Measurements from ENCODE around the gene MIS18A.
"Not testable (repeated sequence)": the region's sequence is repeated elsewhere in the genome, so short reads cannot be mapped to it uniquely, and the experiment has no call there.

The MIS18A gene

GRCh38 chr21:32303385-32303784 lies 24.5 kb upstream of the MIS18A start:
- no peak for DNase-seq

DNA sequence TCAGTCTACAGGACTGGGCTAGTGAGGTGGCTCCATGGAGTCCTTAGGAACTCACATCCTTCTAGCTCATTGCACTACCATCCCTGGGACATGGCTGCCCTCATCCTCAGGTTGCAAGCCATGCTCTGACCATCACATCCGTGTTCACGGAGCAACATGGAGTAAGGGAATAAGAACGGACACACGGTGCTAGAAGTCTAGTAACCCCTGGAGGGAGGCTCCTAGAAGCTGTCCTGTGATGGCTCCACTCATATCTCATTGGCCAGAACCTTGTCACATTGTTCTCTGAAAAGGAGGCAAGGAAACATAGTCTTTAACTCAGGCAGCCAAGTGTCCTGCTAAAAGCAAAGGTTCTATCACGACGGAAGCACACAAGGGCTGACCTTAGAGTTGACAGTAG lies 23.7 kb upstream of the MIS18A start:
- no peak for DNase-seq

DNA sequence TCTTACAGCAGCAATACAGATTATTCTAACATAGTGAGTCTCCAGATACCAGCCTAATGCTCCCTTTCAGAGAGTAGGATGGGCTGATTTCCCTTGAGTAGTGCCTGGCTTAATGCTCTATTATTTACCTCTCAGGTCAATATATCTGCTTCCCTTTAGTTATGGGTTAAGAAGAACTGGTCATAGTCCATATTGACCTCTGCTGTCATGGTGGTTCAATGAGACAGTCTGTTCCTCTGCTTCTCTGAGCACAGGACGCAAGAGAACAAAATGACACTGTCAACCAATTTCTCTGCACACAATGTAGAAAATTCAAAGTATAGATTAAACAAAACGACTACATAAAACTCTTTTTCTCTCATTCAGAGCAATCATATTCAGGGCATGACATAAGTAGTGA lies 22.7 kb upstream of the MIS18A start:
- DNase-seq, result no peak

- DNase-seq, result no peak
These were observed 21.4 kb upstream of the MIS18A start for GRCh38 chr21:32300117-32300681.

- no peak for DNase-seq
These were observed 20.8 kb upstream of the MIS18A start for GRCh38 chr21:32299695-32300094.

DNA sequence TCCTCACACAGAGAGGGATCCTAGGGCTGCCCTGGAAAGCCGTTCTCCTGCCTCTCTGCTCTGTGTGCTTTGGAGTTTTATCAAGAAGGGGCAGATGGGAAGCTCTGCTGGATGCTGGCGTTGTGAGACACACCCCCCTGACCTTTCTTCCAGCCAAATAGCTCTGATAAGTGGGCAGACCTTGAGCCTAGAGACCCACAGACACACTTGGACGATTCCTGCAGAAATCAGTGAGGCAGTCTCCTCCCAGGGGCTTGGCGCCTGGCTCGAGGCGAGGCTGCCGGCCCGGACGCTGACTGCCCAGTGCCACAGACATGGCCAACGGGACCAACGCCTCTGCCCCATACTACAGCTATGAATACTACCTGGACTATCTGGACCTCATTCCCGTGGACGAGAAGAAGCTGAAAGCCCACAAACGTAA lies 19.8 kb upstream of the MIS18A start, which contains the start of gene MRAP:
Gene MRAP (plus strand): TSS at position 198 of the 424 bp plus-strand sequence. CDS start 117 bp downstream, at position 315.
- no peak for DNase-seq

- DNase-seq, result no peak
These were observed 19.3 kb upstream of the MIS18A start for GRCh38 chr21:32298148-32298559.

DNA sequence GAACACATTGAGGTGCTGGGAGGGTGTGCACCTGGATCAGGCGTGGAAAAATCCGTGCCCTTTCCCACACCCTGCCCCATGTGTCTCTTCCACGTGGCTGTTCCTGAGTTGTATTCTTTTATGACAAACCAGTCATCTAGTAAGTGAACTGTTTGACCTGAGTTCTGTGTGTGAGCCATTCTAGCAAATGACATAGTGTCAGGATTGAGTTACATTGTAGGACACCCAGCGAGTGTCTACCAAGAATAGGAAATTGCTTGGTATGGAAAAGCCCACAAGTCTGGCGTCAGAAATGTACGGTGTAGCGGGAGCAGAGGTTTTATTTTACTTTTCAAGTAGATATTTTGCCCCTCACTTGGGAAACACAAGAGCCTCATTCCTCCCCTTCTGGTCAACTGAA lies 18.6 kb upstream of the MIS18A start:
- no peak for DNase-seq

DNA sequence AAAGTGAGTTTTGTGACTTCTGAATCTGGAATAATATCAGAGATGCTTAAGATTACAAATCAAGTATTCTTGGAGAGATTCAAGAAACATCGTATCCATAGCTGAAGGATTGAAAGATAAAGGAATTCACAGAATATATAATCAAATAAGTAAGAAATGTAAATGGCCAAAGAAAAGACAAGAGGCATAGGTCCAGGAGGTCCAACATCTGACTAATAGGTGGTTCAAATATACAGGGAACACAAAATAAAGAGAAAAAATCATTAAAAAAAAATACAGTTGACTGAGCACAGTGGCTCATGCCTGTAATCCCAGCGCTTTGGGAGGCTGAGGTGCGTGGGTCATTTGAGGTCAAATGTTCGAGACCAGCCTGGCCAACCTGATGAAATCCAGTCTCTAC lies 6.6 kb upstream of the MIS18A start:
- DNase-seq, result no peak

- no peak for DNase-seq
These were observed 4.1 kb upstream of the MIS18A start for GRCh38 chr21:32282992-32283391.

- DNase-seq, result no peak
These were observed 2.7 kb upstream of the MIS18A start for GRCh38 chr21:32281531-32281930.

GRCh38 chr21:32279377-32279680 lies 480 bp upstream of the MIS18A start:
- DNase-seq, result no peak

DNA sequence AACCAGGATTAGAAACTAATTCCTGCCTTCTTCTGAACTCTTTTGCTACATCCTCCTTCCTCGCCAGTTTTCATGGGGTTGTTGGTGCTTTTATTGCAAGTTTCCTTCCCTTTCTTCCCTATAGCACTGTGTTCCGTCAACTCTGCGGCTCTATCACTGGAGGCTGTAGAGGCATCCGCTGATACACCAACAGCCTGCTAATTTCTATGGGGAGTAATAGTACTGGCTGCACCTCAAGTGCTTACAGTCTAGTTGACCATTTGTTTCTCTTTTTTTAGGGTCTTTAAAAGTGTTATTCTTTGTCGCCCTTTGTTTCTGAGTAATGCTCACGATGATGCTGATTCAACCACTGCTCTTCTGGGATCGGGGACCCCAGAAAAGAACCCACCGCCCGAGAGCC lies 746 bp downstream of the MIS18A start:
- DNase-seq, result no peak

GRCh38 chr21:32276671-32277070 lies 2.2 kb downstream of the MIS18A start:
- no peak for DNase-seq

DNA sequence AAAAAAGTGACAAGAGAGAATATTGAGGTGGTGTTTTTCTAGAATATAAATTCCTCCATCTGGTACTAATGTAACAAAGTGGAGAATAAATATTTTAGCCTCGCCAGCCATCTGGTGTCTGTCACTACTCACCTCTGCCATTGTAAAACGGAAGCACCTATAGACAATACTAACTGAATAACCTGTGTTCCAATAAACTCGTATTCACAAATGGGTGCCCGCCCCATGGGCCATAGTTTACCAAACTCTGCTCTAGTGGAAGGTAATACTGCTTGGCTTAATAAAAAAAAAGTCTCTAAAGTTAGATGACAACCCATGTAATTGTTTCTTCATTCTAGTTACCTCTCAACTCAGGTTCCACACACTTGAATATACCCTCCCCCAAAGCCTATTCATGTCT lies 8.1 kb downstream of the MIS18A start:
- no peak for DNase-seq

GRCh38 chr21:32265321-32265720 lies 13.5 kb downstream of the MIS18A start:
- not testable (repeated sequence) for DNase-seq

- DNase-seq, result no peak
These were observed 16.9 kb downstream of the MIS18A start for GRCh38 chr21:32261929-32262328.

- DNase-seq, result no peak
These were observed 18.7 kb downstream of the MIS18A start for GRCh38 chr21:32260130-32260529.

GRCh38 chr21:32258786-32259048 lies 20.1 kb downstream of the MIS18A start:
- DNase-seq, result not testable (repeated sequence)

DNA sequence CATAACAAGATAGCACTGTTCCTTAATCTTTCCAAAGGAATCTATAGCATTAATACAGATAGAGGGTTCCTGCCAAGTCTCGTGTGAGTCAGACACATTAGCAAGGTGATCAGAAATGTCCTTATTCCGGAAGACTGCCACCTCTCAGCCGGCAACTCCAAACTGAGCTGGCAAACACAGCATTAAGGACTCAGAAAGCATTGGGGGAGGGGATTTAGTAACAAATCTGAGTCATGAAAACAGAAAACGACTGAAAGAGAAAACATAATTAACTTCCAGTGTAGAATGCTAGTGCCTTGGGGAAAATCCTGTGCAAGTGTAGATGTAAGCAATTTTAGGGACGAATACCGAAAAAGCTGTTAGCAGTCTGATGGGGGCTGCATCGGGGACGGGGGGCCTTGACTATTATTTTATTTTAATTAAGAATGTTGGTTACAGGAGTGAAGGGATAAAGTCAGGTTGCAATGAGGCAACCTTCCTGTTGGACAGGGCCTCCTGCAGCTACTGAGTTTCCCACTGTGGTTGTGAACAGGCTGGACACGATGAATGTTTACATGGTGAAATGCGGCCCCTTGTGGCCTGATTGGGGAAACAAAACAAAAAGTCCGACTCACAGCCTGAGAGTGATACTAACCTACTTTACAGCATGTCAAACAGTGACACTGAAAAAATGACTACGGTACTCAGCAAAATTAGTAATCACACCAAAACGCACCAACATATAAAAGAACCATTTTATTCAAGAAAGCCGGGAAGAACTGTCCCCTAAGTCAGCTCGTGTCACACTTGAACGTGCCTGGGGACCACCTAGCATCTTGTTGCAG lies 20.7 kb downstream of the MIS18A start:
- DNase-seq, result peak; percentile 82

DNA sequence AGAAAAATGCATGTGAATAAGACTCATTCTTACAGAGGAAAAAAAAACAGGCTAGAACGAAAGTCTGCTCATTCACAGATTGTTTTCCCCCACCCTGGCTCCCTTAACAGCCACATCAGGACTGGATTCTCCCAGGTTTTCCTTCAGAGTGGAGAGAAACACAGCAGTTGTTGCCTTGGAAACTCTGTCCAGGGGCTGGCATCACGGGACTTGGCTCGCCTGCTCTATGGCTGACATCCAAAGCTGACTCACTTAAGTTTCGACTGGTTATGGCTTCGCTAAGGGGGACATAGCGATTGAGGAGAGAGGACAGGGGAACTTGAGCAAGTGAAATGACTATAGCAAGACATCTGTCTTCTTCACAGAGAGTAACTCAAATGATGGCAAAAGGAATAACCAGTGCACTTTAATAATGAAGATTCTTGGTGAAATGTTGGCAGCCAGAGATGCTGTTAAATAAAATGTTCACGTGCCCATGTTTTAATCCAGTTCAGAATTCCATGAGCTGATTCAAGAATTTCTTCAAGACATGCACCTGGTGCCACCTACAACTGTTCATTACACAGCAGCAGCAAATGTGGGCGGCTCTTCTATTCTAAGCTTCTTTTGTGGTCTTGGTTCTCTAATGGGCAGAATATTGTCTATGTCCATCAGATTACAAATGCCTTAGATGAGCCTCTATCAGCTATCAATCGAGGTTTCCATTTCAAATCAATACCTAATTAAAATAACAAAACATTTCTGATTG lies 21.8 kb downstream of the MIS18A start:
- DNase-seq, result peak; percentile 54

DNA sequence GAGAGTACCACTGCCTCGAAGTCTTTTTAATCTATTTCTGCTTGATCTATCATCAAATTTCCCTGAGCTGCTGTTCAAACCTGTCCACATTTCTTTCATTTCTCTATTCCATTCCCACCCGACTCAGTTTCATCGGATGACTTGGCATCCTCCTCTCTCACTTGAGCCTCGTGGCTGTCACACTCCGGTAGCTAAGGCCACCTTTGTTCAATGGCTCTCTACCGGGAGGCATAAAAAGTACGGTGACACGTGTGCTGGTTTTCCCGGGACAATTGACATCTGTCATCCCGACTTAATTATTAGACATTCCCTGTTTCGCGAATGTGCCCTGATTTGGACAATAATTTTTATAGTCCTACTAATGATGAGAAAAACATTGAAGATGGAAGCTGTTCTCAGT lies 22.6 kb downstream of the MIS18A start:
- DNase-seq, result no peak

GRCh38 chr21:32253215-32253641 lies 25.6 kb downstream of the MIS18A start:
- no peak for DNase-seq

GRCh38 chr21:32252136-32252535 lies 26.7 kb downstream of the MIS18A start:
- no peak for DNase-seq
